ENCODE results near the gene L1TD1. TPM values are rescaled to one million over a fixed set of nuclear protein-coding genes. Genes with fewer than 3 reads are reported as not detected.
"Not testable (repeated sequence)": the region's sequence is repeated elsewhere in the genome, so short reads cannot be mapped to it uniquely, and the experiment has no call there.

The L1TD1 gene
- total RNA-seq, 2 donors from 2014 or later: 4.1 to 6.9 TPM

GRCh38 chr1:62229932-62230331, 35.3 kb downstream of the L1TD1 start:
- ATAC-seq (no peak), DNase-seq (no peak)
- intact Hi-C loops (cut with DNase I, micrococcal nuclease): no loop called here

DNA sequence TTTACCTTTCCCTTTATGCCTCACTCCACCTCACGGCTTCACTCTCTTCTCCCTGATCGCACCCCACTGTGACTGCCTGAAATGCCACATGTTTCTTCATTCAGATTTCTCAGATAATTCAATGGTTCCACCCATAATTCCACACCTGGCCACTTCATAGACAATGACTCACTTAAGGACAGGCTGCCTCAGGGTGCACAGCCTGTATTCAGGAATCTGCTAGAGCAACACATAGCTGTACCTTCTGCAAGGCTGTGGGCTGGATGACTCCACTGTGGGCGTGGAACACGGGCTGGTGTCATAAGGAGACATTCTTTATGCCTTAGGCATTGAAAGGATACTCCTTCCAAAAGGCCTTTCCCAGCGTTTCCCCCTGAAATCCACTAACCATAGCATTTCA, 36.1 kb downstream of the L1TD1 start:
- intact Hi-C loops (cut with DNase I, micrococcal nuclease): no loop called here
- ATAC-seq (no peak), DNase-seq (no peak)

- ATAC-seq: no peak
Measured at GRCh38 chr1:62232871-62233278, 38.2 kb downstream of the L1TD1 start.

GRCh38 chr1:62233926-62234450, 39.3 kb downstream of the L1TD1 start:
- ATAC-seq: no peak
- intact Hi-C loops (cut with DNase I, micrococcal nuclease): no loop called here
- DNase-seq: no peak

More at GRCh38 chr1:62232871-62233278, 38.2 kb downstream of the L1TD1 start:
- intact Hi-C loops (cut with DNase I, micrococcal nuclease): no loop called here
- DNase-seq: no peak

DNA sequence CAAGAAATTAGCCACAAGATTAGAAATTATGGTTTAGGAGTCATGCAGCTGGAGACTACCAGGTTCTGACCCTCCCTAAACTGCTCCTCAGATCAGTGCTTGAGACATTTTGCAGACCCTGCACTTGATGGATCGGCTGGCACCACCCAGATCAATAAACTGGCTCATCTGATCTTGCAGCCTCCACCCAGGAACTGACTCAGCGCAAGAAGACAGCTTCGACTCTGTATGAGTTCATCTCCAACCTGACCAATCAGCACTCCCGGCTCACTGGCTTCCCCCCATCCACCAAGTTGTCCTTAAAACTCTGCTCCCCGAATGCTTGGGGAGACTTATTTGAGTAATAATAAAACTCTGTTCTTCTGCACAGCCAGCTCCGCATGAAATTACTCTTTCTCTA, 40.0 kb downstream of the L1TD1 start:
- DNase-seq (no peak), ATAC-seq (no peak)
- intact Hi-C loops (cut with DNase I, micrococcal nuclease): no loop called here

GRCh38 chr1:62235576-62235975, 40.9 kb downstream of the L1TD1 start:
- ATAC-seq: no peak
- no peak for DNase-seq
- intact Hi-C loops (cut with DNase I, micrococcal nuclease): no loop called here

DNA sequence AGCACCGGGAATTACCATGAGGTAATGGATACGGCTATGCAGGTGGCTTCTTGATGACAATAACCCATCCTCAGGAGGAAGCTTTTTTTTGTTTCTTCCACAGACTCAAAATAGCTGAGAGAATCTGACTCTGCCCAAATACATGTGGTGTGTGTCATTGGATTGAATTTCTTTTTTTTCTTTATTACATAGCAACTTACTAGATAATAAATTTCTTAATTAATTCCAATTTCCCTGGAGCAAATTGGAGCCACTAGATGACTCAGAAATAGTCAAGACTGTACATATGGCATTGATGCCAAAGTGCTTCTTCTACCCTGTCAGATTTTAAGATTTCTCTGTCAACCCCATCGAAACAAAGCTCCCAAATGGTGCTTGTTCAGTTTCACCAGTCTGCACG, 42.7 kb downstream of the L1TD1 start:
- no peak for DNase-seq
- intact Hi-C loops (cut with DNase I, micrococcal nuclease): no loop called here
- no peak for ATAC-seq

DNA sequence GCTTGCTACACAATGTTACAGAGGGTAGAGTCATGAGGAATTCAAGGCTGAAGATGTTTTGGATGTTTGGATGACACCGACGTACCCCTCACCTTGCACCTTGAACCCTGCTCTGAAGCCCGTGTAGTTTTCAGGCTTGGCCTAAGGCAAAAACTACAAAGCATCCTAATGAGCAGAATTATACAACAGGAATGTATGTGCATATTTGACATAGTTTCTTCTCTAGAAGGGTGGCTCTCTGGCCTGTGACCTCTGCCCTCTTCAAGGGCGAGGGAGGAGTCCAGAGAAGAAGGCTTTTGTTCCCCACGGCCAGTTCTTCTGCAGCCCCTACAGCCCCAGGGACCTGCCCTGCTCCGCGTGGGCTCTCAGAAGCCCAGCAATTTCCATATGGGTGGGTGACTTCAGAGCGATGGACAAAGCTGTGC, 43.3 kb downstream of the L1TD1 start:
- no peak for DNase-seq
- intact Hi-C loops (cut with DNase I, micrococcal nuclease): no loop called here
- ATAC-seq: no peak

GRCh38 chr1:62238507-62238906, 43.9 kb downstream of the L1TD1 start:
- DNase-seq (no peak), ATAC-seq (no peak)
- intact Hi-C loops (cut with DNase I, micrococcal nuclease): no loop called here

- DNase-seq; ATAC-seq; intact Hi-C loops (cut with DNase I, micrococcal nuclease): not testable (repeated sequence)
Measured at GRCh38 chr1:62239652-62240403, 45.2 kb downstream of the L1TD1 start.

- intact Hi-C loops (cut with DNase I, micrococcal nuclease): no loop called here
- ATAC-seq (no peak), DNase-seq (no peak)
Measured at GRCh38 chr1:62240651-62241370, 46.2 kb downstream of the L1TD1 start.

- ATAC-seq (no peak), DNase-seq (no peak)
- intact Hi-C loops (cut with DNase I, micrococcal nuclease): no loop called here
Measured at GRCh38 chr1:62241371-62242131, 46.9 kb downstream of the L1TD1 start.

- DNase-seq; ATAC-seq; intact Hi-C loops (cut with DNase I, micrococcal nuclease): not testable (repeated sequence)
Measured at GRCh38 chr1:62244380-62244779, 49.7 kb downstream of the L1TD1 start.

DNA sequence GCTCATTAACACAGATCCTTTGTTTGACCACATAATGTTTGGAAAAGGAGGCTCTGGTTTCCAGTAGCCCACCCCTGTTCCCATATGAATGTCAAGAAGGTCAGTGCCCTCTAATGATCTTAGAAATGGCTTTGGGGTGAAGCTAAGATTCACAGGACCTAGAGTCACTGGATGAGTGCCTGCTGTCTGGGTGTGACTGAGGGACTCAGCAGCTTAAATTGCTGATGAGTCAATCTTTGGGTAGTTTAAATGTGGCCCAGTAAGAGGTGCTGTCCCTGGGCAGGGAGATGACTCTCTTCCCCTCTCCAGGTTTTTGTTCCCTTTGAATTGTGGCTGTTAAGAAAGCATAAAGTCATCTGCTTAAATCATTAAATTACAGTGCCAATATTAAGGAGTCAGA, 50.6 kb downstream of the L1TD1 start:
- DNase-seq (no peak), ATAC-seq (no peak)
- intact Hi-C loops (cut with DNase I, micrococcal nuclease): no loop called here

- ATAC-seq (no peak), DNase-seq (no peak)
- intact Hi-C loops (cut with DNase I, micrococcal nuclease): no loop called here
Measured at GRCh38 chr1:62247391-62248168, 52.9 kb downstream of the L1TD1 start.

DNA sequence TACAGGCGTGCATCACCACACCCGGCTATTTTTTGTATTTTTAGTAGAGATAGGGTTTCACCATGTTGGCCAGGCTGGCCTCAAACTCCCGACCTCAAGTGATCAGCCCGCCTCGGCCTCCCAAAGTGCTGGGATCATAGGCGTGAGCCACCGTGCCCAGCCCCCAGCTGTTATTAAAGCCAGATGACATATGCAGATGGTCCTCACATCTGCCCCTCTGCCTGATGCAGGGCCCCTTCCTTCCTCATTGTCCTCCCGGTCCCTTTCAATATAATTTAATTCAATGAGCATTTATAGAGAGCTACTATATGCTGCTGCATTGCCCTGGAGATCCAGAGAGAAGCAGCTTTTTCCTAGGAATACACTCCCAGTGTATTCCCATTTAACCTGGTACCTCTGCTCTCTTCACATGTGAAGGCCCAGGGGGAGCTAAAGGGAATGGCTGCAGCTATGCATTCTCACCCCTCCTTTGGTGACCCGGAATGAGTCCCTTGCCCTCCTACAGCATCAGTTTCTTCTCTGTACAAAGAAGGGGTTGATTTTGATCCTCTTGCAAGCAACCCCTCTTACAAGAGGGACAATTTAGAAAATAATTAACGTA, 55.6 kb downstream of the L1TD1 start:
- DNase-seq: no peak
- intact Hi-C loops (cut with DNase I, micrococcal nuclease): no loop called here
- no peak for ATAC-seq

DNA sequence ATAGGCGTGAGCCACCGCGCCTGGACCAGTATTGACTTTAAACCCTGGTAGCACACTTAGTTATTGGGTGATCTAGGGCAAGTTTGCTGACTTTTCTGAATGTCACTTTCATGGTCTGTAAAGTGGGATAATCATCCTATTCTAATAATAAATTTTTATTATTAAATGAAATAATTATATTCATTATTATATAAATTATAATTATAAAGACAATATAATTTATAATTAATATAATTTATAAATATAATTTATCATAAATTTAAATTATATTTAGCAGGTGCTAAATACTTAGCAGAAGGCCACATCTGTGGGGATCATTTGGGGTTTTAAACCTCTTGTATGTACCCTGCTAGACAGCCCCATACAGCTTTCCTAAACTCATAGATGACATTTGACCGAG, 64.9 kb downstream of the L1TD1 start:
- ATAC-seq (no peak), DNase-seq (no peak)
- intact Hi-C loops (cut with DNase I, micrococcal nuclease): no loop called here

DNA sequence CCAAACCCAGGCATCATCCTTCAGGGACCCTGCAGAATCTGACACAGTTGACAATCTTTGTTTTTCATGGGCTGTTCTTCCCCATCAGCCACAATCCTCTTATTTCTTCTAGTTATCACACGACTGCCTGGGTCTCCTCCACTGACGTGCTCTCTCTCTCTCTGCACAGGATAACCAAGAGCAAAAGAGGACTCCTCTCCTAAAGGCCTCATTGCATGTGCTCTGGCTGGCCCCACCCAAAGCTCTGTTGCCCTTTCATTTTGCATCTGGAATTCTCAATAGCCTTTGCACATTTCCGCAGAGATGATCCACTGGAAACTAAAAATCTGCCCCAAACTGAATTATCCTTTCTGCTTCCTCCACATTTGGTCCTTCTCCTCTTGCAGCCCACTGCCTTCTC, 66.0 kb downstream of the L1TD1 start:
- no peak for DNase-seq
- intact Hi-C loops (cut with DNase I, micrococcal nuclease): no loop called here
- no peak for ATAC-seq

Data from left colon (tissue), 2 donors.